NK-92 (cell line): ENCODE results near the gene IL4.

ENCODE experiments used
- DNase-seq: peaks from one replicate; lab custom pipeline; 2025; ENCODE audit not compliant: unreplicated experiment; lab: John Stamatoyannopoulos, UW

IL4 gene

DNA sequence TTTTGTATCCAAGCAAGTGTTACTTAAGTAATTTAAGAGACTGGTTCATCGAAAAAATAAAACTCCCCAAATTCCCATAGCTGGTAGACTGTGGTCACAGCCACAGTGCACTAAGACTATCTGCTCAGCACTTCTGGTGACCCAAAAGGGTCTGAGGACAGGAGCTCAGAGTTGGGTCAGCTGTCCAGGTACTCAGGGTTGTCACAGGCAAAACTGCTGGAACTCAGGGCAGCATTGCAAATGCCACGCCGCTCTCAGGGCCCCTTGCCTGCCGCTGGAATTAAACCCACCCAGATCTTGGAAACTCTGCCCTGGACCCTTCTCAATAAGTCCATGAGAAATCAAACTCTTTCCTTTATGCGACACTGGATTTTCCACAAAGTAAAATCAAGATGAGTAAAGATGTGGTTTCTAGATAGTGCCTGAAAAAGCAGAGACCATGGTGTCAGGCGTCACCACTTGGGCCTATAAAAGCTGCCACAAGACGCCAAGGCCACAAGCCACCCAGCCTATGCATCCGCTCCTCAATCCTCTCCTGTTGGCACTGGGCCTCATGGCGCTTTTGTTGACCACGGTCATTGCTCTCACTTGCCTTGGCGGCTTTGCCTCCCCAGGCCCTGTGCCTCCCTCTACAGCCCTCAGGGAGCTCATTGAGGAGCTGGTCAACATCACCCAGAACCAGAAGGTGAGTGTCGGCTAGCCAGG is 16.0 kb upstream of the IL4 start, which contains the start of gene IL13:
Gene IL13 (plus strand): TSS at position 498 of the 705 bp plus-strand sequence. CDS start 14 bp downstream, at position 512.
- DNase-seq: no peak

DNA sequence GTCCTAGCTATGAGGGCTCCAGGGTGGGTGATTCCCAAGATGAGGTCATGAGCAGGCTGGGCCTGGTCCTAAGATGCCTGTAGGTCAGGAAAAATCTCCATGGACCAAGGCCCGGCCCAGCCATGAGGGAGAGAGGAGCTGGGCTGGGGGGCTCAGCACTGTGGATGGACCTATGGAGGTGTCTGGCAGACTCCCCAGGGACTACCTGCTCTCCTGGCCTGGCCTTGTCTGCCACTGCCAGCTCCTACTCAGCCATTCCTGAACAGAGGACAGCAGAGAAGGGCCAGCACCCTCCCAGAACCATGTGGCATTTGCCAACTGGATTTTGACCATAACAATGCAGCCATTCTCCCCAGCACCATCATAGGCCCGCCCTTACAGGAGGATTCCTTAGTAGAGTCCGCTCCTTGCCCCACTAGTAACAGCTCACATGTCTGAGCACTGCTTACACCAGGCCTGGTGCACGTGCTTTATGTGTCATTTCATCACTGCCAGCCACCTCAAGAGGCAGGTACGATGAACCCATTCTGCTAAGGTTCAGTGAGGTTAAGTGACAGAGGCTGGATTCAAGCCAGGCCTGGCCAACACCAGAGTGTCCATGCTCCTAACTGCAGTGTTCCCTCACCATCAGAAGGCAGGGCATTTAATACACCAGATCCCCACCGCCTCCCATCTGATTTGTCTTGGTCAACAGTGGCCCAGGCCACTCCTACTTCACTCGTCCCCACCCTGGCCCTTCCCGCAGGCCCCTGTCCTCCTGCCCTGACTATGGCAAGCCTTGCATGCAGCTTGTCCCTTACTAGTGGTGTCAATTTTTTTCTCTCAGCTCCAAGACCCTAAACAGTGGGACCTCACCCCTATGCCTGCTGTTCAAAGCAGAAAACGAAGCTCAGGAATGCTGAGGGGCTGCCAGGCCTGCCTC is 15.1 kb upstream of the IL4 start:
- no peak for DNase-seq

DNA sequence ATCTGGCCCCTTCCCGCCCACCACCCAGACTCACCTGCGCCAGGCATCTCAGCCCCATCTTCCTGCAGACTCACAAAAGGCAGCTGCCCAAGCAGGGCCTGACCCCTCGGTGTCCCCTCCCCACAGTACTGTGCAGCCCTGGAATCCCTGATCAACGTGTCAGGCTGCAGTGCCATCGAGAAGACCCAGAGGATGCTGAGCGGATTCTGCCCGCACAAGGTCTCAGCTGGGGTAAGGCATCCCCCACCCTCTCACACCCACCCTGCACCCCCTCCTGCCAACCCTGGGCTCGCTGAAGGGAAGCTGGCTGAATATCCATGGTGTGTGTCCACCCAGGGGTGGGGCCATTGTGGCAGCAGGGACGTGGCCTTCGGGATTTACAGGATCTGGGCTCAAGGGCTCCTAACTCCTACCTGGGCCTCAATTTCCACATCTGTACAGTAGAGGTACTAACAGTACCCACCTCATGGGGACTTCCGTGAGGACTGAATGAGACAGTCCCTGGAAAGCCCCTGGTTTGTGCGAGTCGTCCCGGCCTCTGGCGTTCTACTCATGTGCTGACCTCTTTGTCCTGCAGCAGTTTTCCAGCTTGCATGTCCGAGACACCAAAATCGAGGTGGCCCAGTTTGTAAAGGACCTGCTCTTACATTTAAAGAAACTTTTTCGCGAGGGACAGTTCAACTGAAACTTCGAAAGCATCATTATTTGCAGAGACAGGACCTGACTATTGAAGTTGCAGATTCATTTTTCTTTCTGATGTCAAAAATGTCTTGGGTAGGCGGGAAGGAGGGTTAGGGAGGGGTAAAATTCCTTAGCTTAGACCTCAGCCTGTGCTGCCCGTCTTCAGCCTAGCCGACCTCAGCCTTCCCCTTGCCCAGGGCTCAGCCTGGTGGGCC is 13.9 kb upstream of the IL4 start:
- DNase-seq: no peak

DNA sequence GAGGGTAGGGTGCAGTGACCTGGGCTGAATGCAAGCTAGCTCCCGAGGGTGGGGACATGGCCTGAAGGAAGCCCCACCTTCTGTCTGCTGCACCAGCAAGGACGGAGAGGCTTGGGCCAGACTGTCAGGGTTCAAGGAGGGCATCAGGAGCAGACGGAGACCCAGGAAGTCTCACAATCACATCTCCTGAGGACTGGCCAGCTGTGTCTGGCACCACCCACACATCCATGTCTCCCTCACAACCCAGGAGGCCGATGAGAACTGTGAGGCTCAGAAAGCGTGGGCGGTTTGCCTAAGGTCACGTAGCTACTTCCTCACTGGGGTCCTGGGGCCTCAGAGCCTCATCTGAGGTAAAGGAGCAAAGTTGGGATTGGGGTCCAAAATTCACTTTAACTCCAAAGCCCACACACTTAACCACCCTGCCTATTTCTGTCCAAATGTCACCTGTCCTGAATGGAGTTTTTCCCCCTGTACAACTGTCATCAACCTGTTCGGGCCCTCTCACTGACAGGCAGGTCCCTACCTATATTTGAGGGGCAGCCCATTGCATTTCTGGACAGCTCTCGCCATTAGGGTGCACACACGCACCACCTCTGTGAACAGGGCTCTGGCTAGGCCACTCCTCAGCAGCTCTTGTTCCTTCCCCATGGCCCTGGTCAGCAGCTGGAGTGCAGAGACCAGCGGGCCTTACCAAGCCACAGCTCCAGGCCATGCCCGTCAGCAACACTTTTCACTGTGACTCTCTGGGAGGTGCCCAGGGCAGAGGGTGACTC is 12.4 kb upstream of the IL4 start:
- DNase-seq: no peak

DNA sequence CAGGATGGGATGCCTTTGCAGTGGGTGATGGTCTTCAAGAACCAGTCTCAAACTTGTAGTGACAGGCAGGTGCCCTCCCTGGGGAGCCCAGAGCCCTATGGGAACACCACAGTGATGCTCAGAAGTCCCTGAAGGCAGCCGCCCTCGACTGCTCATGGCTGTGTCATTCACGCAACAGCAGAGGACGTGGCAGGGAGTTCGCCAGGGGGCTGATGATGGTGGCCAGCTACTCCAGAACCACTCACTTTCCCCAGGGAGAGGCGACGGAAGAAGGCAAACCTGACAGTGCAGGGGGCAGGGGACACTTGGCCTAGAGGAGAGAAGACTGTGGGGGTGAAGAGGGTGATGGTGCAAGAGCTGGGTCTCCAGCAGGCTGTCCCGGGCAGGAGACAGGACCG is 11.8 kb upstream of the IL4 start:
- DNase-seq: no peak

DNA sequence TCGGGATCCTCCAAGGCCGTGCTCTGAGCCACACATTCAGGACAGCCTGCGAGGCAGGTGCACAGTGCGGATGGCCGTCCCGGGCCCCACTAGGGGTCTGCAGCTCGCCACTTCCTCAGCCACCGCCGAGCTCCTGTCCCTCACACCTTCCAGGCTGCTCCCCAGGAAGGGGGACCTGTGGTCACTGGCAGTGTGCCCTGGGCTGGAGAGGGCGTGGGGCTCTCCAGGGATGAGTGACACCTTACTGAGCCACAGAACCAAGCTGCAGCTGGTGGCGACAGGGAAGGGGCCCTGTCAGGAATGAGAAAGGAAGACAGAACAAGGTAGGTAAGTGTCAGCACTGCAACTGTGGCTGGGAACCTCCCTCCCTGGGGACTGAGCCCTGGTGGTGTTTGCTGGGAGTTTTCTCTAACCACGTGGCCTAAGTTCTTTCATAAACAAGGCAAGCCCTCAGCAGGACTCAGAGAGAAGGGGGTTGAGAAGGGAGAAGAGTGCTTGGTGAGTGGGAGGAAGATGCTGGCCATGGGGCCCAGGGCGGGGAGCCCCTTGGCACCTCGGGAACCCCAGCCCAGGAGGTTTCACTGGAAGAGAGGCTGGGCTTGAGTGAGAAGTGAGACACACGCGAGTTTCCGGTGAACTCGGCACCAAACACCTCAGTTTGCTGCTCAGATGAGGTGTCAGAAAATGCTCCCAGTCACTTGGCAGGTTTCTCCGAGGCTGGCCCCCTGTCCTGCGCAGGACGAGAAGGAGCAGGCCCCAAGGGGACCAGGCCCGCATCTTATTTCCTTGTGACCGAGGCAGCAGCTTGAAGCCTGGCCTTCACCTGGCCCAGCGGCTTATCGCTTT is 10.6 kb upstream of the IL4 start:
- no peak for DNase-seq

DNA sequence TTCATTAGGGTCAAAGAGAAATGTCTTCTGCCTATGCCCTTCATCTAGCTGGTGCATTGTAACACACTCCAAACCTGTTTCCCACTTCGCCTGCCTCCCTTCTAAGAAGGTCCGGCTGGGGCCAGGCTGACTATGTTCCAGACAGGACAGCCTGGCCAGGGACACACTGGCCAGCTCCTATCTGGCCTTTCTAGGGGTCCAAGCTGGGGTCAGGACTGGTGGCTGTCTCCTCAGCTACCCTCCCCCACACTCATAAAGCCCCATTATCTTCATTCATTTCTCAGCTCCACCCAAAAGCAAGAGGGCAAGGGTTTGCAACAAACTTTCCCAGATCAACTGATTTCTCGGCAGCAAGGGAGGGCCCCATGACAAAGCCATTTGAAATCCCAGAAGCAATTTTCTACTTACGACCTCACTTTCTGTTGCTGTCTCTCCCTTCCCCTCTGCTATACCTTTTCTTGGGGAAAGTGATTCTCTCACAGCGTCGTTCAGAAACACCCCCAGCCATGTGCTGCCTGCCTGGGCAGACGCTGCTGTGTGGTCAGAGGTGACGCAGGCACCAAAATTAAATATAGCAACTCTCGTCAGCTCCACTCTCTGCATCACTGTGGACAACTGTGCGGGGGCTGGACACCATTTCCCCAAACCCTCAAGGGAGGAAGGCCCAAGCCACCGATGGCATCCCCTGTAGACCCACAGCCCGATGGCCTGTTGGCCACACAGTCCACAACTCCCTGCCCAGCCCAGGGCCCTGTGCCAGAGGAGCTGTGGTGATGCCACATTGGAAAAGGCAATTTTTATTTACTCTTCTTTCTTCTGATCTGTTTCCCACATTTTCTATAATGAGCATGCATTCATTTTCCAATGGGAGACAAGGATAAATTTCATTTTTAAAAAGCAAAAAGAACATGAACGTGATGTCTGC is 9.8 kb upstream of the IL4 start:
- no peak for DNase-seq

DNA sequence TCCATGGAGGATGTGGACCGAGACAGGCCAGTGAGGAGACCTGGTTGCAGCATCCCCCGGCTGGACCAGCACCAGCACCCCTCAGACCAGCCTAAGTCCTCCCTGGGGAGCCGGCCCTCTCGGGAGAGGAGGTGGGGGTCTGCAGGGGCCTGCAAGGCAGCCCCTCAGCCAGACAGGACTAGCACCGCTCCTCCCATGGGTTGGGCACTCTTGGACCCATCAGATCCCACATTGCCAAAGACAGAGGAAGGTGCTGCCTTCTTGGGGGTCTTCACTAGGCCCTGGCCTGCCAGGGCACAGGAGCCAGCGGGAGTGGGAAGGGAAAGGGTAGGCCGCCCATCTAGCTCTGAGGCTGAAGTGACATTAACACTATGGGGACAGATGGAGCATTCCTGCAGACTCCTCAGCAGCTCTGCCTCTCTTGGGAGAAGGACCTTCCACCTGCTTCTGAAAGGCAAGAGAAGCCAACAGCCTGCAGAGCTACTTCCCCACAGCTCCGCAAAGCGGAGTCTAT is 9.0 kb upstream of the IL4 start:
- DNase-seq: no peak

DNA sequence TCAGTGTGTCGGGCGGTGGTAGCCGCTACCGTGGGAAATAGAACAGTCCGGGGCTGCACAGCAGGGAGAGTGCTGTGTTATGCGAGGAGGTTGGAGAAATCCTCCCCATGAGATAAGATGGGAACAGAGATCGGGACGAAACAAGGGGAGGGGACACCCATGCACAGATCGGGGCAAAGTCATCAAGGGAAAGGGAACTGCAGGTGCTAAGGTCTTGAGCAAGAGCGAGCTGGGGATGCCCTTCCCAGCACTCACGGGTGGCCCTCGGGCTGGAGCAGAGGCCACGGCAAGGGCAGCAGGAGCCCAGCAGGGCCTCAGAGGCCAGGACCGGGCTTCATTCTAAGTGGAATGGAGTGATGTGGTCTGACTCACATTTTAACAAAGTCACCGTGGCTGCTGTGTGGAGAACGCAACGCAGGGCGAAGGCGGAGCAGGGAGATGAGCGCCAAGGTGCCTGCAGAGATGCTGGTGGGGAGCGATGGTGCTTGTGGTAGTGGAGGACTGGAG is 8.2 kb upstream of the IL4 start:
- no peak for DNase-seq

DNA sequence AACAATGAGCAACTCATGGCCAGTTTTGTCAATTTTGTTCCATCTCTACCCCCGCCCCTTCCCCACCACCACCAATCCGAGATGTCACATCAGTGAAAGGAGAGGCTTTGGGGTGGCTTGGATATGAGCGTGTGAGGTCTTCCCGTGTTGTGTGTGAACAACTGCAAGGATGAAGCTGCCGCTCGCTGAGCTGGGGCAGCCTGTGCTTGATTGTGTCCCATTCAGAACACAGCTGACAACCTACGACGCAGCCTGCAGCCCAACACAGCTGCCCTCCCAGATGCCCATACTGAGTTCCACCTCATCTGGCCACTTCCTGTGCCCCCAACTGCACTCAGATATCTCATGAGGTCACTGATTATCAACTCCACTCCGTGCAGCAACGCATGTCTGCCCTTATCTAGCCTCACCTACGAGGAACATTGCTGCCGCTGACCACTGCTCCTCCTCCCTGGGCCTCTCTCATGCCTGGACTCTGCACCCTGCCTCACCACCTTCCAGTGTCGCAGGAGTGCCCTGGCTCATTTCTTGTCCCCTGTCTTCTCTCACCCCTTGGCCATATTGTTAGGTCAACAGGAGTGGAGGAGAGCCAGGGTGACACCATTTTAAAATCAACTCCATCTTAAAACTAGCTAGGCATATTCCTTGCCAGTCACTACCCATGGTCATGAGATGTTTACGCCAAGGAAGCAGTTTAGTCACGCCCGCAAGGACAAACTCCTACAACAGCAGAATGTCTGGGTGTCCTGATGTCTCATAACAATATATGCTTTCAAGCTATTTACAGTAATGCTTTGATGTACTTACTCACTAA is 7.3 kb upstream of the IL4 start:
- DNase-seq: no peak

DNA sequence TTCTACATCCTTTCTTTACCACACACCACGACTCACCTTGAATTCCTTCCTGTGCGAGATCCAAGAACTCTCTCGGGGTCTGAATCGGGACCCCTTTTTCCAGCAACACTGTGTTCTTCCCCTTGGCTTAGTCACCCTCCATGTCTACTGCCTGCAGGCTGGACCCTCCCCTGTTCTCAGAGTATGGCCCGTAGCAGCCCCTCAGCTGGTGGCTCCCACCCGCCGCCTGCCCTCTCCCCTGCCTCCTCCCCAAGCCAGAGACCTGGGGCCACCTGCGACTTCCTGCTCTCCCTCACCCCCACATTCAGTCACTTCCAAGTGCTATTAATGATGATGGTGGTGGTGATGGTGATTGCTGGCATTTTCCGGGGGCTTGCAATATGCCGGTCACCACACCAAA is 6.5 kb upstream of the IL4 start:
- no peak for DNase-seq

DNA sequence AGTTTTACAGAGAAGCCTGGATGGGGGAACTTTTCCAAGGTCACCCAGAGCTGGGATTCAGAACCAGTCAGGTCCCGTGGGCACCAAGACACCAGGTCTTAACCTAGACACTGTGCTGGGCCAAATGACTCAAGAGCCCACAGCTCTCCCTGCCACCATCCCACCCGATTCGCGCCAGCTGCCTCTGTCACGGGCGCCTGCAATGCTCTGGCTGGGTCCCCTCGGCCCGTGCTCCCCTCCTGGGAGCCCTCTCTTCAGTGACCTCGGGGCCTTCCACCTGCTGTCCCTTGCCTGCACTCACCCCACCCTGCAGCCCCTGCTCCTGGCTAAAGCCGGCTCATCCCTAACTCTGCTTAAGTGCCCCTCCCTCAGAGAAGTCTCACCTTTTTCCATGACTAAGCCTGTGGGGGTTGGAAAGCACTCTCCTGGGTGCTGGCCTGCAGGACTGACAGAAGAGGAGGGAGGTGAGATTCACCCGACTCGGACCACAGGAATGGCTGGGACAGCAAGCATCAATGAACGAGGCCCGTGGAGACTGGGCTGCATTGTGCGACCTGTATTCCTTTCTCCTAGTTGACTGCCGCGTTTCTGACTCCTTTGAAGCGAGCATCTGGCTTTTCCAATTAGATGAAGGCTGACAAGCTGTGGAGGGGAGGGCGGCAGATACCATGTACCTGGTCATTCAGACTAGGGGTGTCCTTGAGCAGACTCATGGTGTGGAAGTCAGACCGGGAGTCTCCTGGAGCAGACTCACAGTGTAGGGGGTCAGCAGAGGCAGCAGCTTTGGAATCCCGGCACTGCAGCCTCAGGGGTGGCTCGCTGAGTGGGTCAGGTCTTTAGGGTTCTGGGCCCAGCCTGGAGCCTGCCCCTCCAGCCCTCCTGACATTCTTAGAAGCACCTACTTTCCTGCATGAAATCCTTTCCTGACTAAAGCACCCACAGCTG is 5.8 kb upstream of the IL4 start:
- DNase-seq: no peak

DNA sequence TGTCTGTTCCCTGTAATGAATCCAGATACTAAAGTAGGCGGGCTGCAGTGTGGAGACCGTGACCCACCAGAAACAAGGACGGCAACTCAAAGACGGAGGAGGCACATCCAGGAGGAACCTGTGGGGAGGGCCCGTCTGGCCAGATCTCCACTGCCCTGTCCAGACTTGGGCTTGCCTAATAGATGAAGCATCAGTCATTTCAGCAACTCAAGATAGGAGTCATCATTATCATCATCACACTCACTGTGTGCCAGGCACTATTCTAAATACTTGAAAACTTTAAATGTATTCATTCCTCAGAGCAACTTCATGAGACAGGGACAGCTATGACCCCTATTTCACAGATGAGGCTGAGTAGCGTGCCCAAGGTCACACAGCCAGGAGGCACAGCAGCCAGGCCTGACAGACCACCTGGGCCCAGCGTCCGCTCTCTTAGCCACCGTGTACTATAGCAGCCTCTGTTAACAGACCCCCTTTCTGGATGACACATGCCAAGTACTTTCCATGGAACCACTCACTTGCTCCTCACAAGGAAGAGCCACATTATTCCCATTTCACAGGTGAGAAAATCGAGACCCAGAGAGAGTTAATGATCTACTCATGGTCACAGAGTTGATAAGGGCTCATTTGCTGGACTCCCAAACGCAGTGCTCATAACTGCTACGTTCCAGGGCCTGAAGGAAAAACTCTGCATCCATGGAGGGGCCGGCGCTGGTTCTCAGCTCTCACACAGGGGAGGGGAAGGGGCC is 4.9 kb upstream of the IL4 start:
- DNase-seq: no peak

DNA sequence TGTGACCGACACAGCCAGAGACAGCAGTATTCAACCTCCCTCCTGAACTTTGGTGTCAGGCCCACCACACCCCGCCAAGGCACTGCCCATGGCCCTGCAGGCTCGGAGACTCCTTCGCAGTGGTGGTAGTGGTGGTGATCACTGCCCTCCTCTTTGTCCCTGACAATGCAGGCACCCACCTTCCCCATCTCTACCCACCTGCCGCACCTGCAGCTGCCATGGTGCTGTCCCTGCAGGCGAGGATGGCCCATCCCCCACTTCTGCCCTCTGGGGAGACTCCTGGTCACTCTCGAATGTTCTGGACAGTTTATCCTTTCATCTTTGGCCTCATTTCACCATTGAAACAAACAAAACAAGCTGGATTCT is 4.4 kb upstream of the IL4 start:
- DNase-seq: no peak
